SK-N-SH treated with all-trans-retinoic acid at 6 μM for 48 hours (cell line): ENCODE data around the gene ASAP2.
A peak's percentile ranks its signal among the peaks of the same experiment; 100 is the strongest.

ENCODE experiments used
- ATAC-seq: fragments of 200-7000 bp; cut with Tn5 transposase; 3 replicates; pipeline ENCODE4 v1.9.1; 2020; ENCODE audit warnings: mild to moderate bottlenecking, moderate library complexity
- BACH2 ChIP-seq: fragments of 250-450 bp; sonication (Bioruptor Pico); IDR thresholded peaks from 2 replicates; pipeline ENCODE4 v1.9.0; 2021; ENCODE audit warnings: mild to moderate bottlenecking, borderline replicate concordance
- CSDC2 ChIP-seq: fragments of 250-450 bp; sonication (Bioruptor Pico); IDR thresholded peaks from 2 replicates; pipeline ENCODE4 v1.5.0; 2020; ENCODE audit warnings: mild to moderate bottlenecking, moderate library complexity
- ESRRG ChIP-seq: fragments of 250-450 bp; sonication (Bioruptor Pico); IDR thresholded peaks from 2 replicates; pipeline ENCODE4 v1.6.1; 2021; ENCODE audit warnings: mild to moderate bottlenecking
- GLIS3 ChIP-seq: fragments of 250-450 bp; sonication (Bioruptor Pico); IDR thresholded peaks from 2 replicates; pipeline ENCODE4 v1.5.0; 2020; ENCODE audit warnings: mild to moderate bottlenecking, moderate library complexity
- OSR1 ChIP-seq: fragments of 250-450 bp; sonication (Bioruptor Pico); IDR thresholded peaks from 2 replicates; pipeline ENCODE4 v1.8.0; 2022; ENCODE audit warnings: moderate library complexity, mild to moderate bottlenecking, inconsistent platforms
- PPARA ChIP-seq: fragments of 250-450 bp; sonication (Bioruptor Pico); IDR thresholded peaks from 2 replicates; pipeline ENCODE4 v1.5.0; 2020; ENCODE audit warnings: mild to moderate bottlenecking, borderline replicate concordance
- RARB ChIP-seq: fragments of 250-450 bp; sonication (Bioruptor Pico); IDR thresholded peaks from 2 replicates; pipeline ENCODE4 v1.8.0; 2021; ENCODE audit warnings: mild to moderate bottlenecking, moderate library complexity
- TOX ChIP-seq: fragments of 250-450 bp; sonication (Bioruptor Pico); IDR thresholded peaks from 2 replicates; pipeline ENCODE4 v1.8.0; 2021; ENCODE audit warnings: mild to moderate bottlenecking, moderate library complexity, borderline replicate concordance
- ZFP3 ChIP-seq: fragments of 250-450 bp; sonication (Bioruptor Pico); IDR thresholded peaks from 2 replicates; pipeline ENCODE4 v1.5.0; 2020; ENCODE audit warnings: mild to moderate bottlenecking, moderate library complexity
- ZFP30 ChIP-seq: fragments of 450-650 bp; formaldehyde crosslinking; IDR thresholded peaks from 2 replicates; pipeline ENCODE4 v1.5.0; 2022; ENCODE audit warnings: mild to moderate bottlenecking, moderate library complexity
- ZNF70 ChIP-seq: fragments of 450-650 bp; formaldehyde crosslinking; IDR thresholded peaks from 2 replicates; pipeline ENCODE4 v1.5.0; 2020; ENCODE audit warnings: mild to moderate bottlenecking, moderate library complexity
- ZNF8 ChIP-seq: fragments of 450-650 bp; formaldehyde crosslinking; IDR thresholded peaks from 2 replicates; pipeline ENCODE4 v1.5.0; 2020; ENCODE audit warnings: mild to moderate bottlenecking, moderate library complexity
- TF ChIP-seq, protein P1 (sequence below): fragments of 250-450 bp; sonication (Bioruptor Pico); IDR thresholded peaks from 2 replicates; pipeline ENCODE4 v1.8.0; 2020; ENCODE audit warnings: mild to moderate bottlenecking, moderate library complexity, borderline replicate concordance
- TF ChIP-seq, protein P2 (sequence below): fragments of 250-450 bp; sonication (Bioruptor Pico); IDR thresholded peaks from 2 replicates; pipeline ENCODE4 v1.5.1; 2021; ENCODE audit warnings: mild to moderate bottlenecking, moderate library complexity
- TF ChIP-seq, protein P3 (sequence below): fragments of 250-450 bp; sonication (Bioruptor Pico); IDR thresholded peaks from 2 replicates; pipeline ENCODE4 v1.5.0; 2020; ENCODE audit warnings: mild to moderate bottlenecking, moderate library complexity
- TF ChIP-seq, protein P4 (sequence below): fragments of 250-450 bp; sonication (Bioruptor Pico); IDR thresholded peaks from 2 replicates; pipeline ENCODE4 v1.8.0; 2021; ENCODE audit warnings: low read depth, mild to moderate bottlenecking, moderate library complexity, borderline replicate concordance
- TF ChIP-seq, protein P5 (sequence below): fragments of 250-450 bp; sonication (Bioruptor Pico); IDR thresholded peaks from 2 replicates; pipeline ENCODE4 v1.5.1; 2020; ENCODE audit warnings: low read depth, mild to moderate bottlenecking, moderate library complexity

The ASAP2 gene

DNA sequence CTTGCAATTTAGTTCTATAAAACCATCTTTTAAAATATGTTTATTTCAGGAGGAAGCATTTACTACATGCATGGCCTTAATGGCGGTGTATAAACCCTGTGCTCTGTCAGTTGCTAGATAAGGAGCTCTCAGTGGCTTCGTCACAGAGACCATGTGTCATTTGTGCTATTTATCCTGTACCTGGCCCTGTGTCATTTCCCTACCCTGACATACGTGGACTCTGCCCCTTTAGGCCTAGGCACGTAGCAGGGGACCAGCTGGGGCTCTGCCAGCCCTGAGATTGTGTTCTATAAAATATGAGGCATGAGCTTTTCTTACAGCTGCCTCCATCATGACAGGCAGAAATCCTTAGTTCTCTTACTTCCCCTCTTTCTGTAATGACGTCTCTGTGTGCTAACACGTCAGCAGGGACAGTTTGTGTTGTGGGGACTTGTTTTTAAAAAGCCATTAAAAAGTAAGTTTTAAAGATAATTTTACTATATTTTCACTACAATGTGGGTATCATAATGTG lies 128.8 kb downstream of the ASAP2 start:
- TF ChIP-seq PPARA (CRISPR knock-in tag): no peak
- TF ChIP-seq OSR1 (CRISPR knock-in tag): no peak
- no peak for TF ChIP-seq ESRRG
- TF ChIP-seq, protein P1, sequence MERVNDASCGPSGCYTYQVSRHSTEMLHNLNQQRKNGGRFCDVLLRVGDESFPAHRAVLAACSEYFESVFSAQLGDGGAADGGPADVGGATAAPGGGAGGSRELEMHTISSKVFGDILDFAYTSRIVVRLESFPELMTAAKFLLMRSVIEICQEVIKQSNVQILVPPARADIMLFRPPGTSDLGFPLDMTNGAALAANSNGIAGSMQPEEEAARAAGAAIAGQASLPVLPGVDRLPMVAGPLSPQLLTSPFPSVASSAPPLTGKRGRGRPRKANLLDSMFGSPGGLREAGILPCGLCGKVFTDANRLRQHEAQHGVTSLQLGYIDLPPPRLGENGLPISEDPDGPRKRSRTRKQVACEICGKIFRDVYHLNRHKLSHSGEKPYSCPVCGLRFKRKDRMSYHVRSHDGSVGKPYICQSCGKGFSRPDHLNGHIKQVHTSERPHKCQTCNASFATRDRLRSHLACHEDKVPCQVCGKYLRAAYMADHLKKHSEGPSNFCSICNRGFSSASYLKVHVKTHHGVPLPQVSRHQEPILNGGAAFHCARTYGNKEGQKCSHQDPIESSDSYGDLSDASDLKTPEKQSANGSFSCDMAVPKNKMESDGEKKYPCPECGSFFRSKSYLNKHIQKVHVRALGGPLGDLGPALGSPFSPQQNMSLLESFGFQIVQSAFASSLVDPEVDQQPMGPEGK (CRISPR knock-in tag): no peak
- no peak for TF ChIP-seq BACH2
- TF ChIP-seq, protein P2, sequence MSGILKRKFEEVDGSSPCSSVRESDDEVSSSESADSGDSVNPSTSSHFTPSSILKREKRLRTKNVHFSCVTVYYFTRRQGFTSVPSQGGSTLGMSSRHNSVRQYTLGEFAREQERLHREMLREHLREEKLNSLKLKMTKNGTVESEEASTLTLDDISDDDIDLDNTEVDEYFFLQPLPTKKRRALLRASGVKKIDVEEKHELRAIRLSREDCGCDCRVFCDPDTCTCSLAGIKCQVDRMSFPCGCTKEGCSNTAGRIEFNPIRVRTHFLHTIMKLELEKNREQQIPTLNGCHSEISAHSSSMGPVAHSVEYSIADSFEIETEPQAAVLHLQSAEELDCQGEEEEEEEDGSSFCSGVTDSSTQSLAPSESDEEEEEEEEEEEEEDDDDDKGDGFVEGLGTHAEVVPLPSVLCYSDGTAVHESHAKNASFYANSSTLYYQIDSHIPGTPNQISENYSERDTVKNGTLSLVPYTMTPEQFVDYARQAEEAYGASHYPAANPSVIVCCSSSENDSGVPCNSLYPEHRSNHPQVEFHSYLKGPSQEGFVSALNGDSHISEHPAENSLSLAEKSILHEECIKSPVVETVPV (CRISPR knock-in tag): no peak
- TF ChIP-seq TOX (CRISPR knock-in tag): no peak
- no peak for TF ChIP-seq RARB (CRISPR knock-in tag)
- TF ChIP-seq, protein P3, sequence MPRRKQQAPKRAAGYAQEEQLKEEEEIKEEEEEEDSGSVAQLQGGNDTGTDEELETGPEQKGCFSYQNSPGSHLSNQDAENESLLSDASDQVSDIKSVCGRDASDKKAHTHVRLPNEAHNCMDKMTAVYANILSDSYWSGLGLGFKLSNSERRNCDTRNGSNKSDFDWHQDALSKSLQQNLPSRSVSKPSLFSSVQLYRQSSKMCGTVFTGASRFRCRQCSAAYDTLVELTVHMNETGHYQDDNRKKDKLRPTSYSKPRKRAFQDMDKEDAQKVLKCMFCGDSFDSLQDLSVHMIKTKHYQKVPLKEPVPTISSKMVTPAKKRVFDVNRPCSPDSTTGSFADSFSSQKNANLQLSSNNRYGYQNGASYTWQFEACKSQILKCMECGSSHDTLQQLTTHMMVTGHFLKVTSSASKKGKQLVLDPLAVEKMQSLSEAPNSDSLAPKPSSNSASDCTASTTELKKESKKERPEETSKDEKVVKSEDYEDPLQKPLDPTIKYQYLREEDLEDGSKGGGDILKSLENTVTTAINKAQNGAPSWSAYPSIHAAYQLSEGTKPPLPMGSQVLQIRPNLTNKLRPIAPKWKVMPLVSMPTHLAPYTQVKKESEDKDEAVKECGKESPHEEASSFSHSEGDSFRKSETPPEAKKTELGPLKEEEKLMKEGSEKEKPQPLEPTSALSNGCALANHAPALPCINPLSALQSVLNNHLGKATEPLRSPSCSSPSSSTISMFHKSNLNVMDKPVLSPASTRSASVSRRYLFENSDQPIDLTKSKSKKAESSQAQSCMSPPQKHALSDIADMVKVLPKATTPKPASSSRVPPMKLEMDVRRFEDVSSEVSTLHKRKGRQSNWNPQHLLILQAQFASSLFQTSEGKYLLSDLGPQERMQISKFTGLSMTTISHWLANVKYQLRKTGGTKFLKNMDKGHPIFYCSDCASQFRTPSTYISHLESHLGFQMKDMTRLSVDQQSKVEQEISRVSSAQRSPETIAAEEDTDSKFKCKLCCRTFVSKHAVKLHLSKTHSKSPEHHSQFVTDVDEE (CRISPR knock-in tag): no peak
- TF ChIP-seq ZNF8 (CRISPR knock-in tag): no peak
- TF ChIP-seq, protein P4, sequence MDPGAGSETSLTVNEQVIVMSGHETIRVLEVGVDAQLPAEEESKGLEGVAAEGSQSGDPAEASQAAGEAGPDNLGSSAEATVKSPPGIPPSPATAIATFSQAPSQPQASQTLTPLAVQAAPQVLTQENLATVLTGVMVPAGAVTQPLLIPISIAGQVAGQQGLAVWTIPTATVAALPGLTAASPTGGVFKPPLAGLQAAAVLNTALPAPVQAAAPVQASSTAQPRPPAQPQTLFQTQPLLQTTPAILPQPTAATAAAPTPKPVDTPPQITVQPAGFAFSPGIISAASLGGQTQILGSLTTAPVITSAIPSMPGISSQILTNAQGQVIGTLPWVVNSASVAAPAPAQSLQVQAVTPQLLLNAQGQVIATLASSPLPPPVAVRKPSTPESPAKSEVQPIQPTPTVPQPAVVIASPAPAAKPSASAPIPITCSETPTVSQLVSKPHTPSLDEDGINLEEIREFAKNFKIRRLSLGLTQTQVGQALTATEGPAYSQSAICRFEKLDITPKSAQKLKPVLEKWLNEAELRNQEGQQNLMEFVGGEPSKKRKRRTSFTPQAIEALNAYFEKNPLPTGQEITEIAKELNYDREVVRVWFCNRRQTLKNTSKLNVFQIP (CRISPR knock-in tag): no peak
- TF ChIP-seq, all 23 proteins: peak for 0
- ATAC-seq: no peak

DNA sequence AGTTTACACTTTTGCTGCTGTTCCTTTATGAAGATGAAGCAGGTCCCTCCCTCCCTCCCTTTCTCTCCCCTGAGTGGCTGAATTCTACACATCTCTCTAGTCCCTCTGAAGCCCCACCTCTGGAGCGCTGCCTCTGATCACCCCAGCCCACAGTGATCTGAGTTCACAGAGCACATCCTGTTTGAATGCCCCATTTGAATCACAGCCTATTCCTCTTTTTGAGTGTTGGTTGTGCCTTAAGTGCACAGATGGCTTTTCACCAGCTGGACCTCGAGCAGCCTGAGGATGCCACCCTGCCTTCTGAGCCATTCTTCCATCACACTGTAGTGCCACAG lies 129.6 kb downstream of the ASAP2 start:
- TF ChIP-seq TOX (CRISPR knock-in tag): no peak
- TF ChIP-seq, protein P5, sequence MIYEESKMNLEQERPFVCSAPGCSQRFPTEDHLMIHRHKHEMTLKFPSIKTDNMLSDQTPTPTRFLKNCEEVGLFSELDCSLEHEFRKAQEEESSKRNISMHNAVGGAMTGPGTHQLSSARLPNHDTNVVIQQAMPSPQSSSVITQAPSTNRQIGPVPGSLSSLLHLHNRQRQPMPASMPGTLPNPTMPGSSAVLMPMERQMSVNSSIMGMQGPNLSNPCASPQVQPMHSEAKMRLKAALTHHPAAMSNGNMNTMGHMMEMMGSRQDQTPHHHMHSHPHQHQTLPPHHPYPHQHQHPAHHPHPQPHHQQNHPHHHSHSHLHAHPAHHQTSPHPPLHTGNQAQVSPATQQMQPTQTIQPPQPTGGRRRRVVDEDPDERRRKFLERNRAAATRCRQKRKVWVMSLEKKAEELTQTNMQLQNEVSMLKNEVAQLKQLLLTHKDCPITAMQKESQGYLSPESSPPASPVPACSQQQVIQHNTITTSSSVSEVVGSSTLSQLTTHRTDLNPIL: no peak
- TF ChIP-seq ZNF70 (CRISPR knock-in tag): no peak
- TF ChIP-seq, all 23 proteins: peak for 0
- ATAC-seq: peak; percentile 73

DNA sequence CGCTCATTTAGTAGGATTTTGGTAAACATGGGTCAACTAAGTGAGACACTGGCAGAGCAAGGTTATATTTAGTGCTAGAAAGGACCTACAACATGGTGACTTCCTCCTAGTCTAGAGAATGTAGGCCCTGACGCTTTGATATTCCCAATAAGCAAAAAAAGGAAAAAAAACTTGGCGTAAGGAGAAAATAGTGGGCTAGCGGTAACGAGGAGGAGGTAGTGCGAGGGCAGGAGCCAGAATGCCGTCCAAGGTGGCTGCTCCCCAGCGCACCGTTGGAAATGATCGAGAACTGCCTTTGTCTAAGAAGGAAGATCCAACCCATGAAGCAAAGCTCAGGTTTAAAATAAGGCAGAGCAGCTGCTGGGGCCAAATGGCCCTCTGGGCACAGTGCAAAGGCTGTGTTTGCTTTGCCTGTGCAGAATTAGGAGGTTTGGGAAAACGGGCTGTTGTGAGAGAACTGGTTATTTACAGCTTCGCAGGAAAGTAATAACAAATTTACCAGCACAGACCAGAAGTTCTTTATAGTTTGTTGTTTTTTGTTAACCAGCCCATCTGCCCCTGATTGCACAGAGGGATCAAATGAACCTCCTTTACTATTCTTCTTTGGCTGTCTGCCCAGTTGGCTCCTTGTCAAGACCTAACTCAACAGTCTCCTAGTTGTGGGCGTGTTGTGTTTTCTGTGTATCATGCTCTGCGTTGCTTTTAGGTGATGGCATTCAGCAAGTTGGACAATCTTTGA lies 130.1 kb downstream of the ASAP2 start:
- peak; percentile 86 for ATAC-seq
- TF ChIP-seq, protein P5: no peak
- TF ChIP-seq OSR1 (CRISPR knock-in tag) (no peak), GLIS3 (CRISPR knock-in tag) (no peak), ZFP3 (no peak), ESRRG (no peak), ZFP30 (CRISPR knock-in tag) (no peak), ZNF70 (CRISPR knock-in tag) (0 out of 2 replicates have a peak, but pooled peaks have one; percentile 7), PPARA (CRISPR knock-in tag) (no peak), CSDC2 (CRISPR knock-in tag) (no peak)
- TF ChIP-seq, protein P2 (CRISPR knock-in tag): no peak
- TF ChIP-seq, protein P3 (CRISPR knock-in tag): 0 out of 2 replicates have a peak, but pooled peaks have one; percentile 19
- TF ChIP-seq, protein P4 (CRISPR knock-in tag): 0 out of 2 replicates have a peak, but pooled peaks have one; percentile 44
